BLaER1 treated with 17β-estradiol and CSF1 and Interleukin-3, amounts not matched to agents 10 nM and 100 nM (cell line): ENCODE measurements around the gene TRAPPC10.
A peak's percentile ranks its signal among the peaks of the same experiment; 100 is the strongest.

Source experiments
- H3K27ac ChIP-seq, 11 experiments: shearing (Covaris generic); formaldehyde crosslinking; 2 replicates each; pipeline ENCODE4 v1.8.1; 2022
- H3K27me3 ChIP-seq, 11 experiments: shearing (Covaris generic); formaldehyde crosslinking; 2 replicates each; pipeline ENCODE4 v1.8.1; 2022
- H3K36me3 ChIP-seq, 11 experiments: shearing (Covaris generic); formaldehyde crosslinking; 2 replicates each; pipeline ENCODE4 v1.8.1; 2022
- H3K4me1 ChIP-seq, 10 experiments: shearing (Covaris generic); formaldehyde crosslinking; 2 replicates each; pipeline ENCODE4 v1.8.1; 2022
- H3K4me2 ChIP-seq, 11 experiments: shearing (Covaris generic); formaldehyde crosslinking; 2 replicates each; pipeline ENCODE4 v1.8.1; 2022
- H3K4me3 ChIP-seq, 10 experiments: shearing (Covaris generic); formaldehyde crosslinking; 2 replicates each; pipeline ENCODE4 v1.8.1; 2022
- H3K9ac ChIP-seq, 11 experiments: shearing (Covaris generic); formaldehyde crosslinking; 2 replicates each; pipeline ENCODE4 v1.8.1; 2022
- H3K9me3 ChIP-seq, 11 experiments: shearing (Covaris generic); formaldehyde crosslinking; replicated peaks in 1 of 11; 2 replicates each; pipeline ENCODE4 v1.8.1; 2022
- H4K20me1 ChIP-seq, 11 experiments: shearing (Covaris generic); formaldehyde crosslinking; 2 replicates each; pipeline ENCODE4 v1.8.1; 2022
- Cebpa-rat ChIP-seq, 11 experiments: shearing (Covaris generic); IDR thresholded peaks; 2 replicates each; pipeline ENCODE4 v1.8.1; 2022

Gene TRAPPC10

GRCh38 chr21:44071359-44072104 lies 59.4 kb downstream of the TRAPPC10 start:
- Histone ChIP-seq H3K4me1 (peaks cover 0 to 3% (median 0%) of the 10 kb centered on the region in 10 experiments; a peak in 4 of 20 replicates), H3K27ac (no peak overlapping the region), H3K4me2 (no peak overlapping the region), H3K36me3 (peaks cover 90 to 100% (median 98%) of the 10 kb centered on the region in 11 experiments), H3K9me3 (no peaks in the 10 kb centered on the region), H3K27me3 (no peaks in the 10 kb centered on the region), H3K9ac (no peak overlapping the region), H4K20me1 (peaks cover 31 to 93% (median 79%) of the 10 kb centered on the region in 11 experiments; a peak in 20 of 22 replicates), H3K4me3 (no peak overlapping the region)
- TF ChIP-seq Cebpa-rat (IDR thresholded peaks at IDR 0.05): no peak

- no peak for TF ChIP-seq Cebpa-rat (IDR thresholded peaks at IDR 0.05)
- no peak overlapping the region for H3K4me2 ChIP-seq
- no peaks in the 10 kb centered on the region for H3K9me3 ChIP-seq
- H3K4me1 ChIP-seq: peaks cover 0 to under 1% (median 0%) of the 10 kb centered on the region in 10 experiments; a peak in 2 of 20 replicates
- no peak overlapping the region for H3K9ac ChIP-seq
- no peak overlapping the region for H3K27ac ChIP-seq
- no peak overlapping the region for H3K4me3 ChIP-seq
- H3K27me3 ChIP-seq: no peaks in the 10 kb centered on the region
- H3K36me3 ChIP-seq: peaks cover 90 to 100% (median 98%) of the 10 kb centered on the region in 11 experiments
- peaks cover 31 to 93% (median 74%) of the 10 kb centered on the region in 11 experiments; a peak in 20 of 22 replicates for H4K20me1 ChIP-seq
These were observed 60.0 kb downstream of the TRAPPC10 start for GRCh38 chr21:44072111-44072510.

GRCh38 chr21:44074315-44074958 lies 62.3 kb downstream of the TRAPPC10 start:
- no peak overlapping the region for H3K4me3 ChIP-seq
- peaks cover 31 to 86% (median 59%) of the 10 kb centered on the region in 11 experiments; a peak in 20 of 22 replicates for H4K20me1 ChIP-seq
- H3K27me3 ChIP-seq: no peaks in the 10 kb centered on the region
- H3K36me3 ChIP-seq: peaks cover 87 to 100% (median 97%) of the 10 kb centered on the region in 11 experiments
- H3K9me3 ChIP-seq: no peaks in the 10 kb centered on the region
- TF ChIP-seq Cebpa-rat (IDR thresholded peaks at IDR 0.05): no peak
- H3K4me1 ChIP-seq: peaks cover 0 to 15% (median 11%) of the 10 kb centered on the region in 10 experiments; a peak in 14 of 20 replicates
- no peak overlapping the region for H3K9ac ChIP-seq
- no peak overlapping the region for H3K4me2 ChIP-seq
- no peak overlapping the region for H3K27ac ChIP-seq

GRCh38 chr21:44076316-44076715 lies 64.2 kb downstream of the TRAPPC10 start:
- Histone ChIP-seq H3K9ac (no peak overlapping the region), H4K20me1 (peaks cover 18 to 68% (median 41%) of the 10 kb centered on the region in 11 experiments; a peak in 19 of 22 replicates), H3K27me3 (no peaks in the 10 kb centered on the region), H3K4me3 (no peak overlapping the region), H3K4me2 (no peak overlapping the region), H3K36me3 (peaks cover 87 to 100% (median 98%) of the 10 kb centered on the region in 11 experiments), H3K4me1 (peaks cover 0 to 15% (median 11%) of the 10 kb centered on the region in 10 experiments; a peak in 14 of 20 replicates), H3K27ac (no peak overlapping the region), H3K9me3 (no peaks in the 10 kb centered on the region)
- no peak for TF ChIP-seq Cebpa-rat (IDR thresholded peaks at IDR 0.05)

- Histone ChIP-seq H3K36me3 (peaks cover 89 to 100% (median 99%) of the 10 kb centered on the region in 11 experiments), H3K4me1 (peaks cover 0 to 22% (median 18%) of the 10 kb centered on the region in 10 experiments; a peak in 14 of 20 replicates), H3K27ac (0 out of 22 replicates have a peak overlapping the region, but pooled peaks of 1 of the 11 experiments have one; percentile 0)
These were observed 66.4 kb downstream of the TRAPPC10 start for GRCh38 chr21:44078411-44078981.

GRCh38 chr21:44079446-44079845 lies 67.3 kb downstream of the TRAPPC10 start:
- Histone ChIP-seq H3K27ac (no peak overlapping the region), H3K27me3 (no peaks in the 10 kb centered on the region), H4K20me1 (peaks cover 2 to 60% (median 17%) of the 10 kb centered on the region in 11 experiments; a peak in 15 of 22 replicates), H3K36me3 (peaks cover 91 to 100% (median 99%) of the 10 kb centered on the region in 11 experiments), H3K4me3 (no peak overlapping the region), H3K9ac (no peak overlapping the region), H3K9me3 (no peaks in the 10 kb centered on the region), H3K4me2 (no peak overlapping the region), H3K4me1 (peaks cover 0 to 29% (median 21%) of the 10 kb centered on the region in 10 experiments; a peak in 14 of 20 replicates)
- TF ChIP-seq Cebpa-rat (IDR thresholded peaks at IDR 0.05): no peak

More at GRCh38 chr21:44078411-44078981, 66.4 kb downstream of the TRAPPC10 start:
- Histone ChIP-seq H3K27me3 (no peaks in the 10 kb centered on the region), H3K4me2 (peak overlapping the region in 8 of 11 experiments; percentile 1 to 33 (median 15); a peak in 10 of 22 replicates), H3K9ac (no peak overlapping the region), H3K4me3 (no peak overlapping the region), H3K9me3 (no peaks in the 10 kb centered on the region), H4K20me1 (peaks cover 8 to 63% (median 20%) of the 10 kb centered on the region in 11 experiments; a peak in 15 of 22 replicates)
- TF ChIP-seq Cebpa-rat (IDR thresholded peaks at IDR 0.05): no peak

GRCh38 chr21:44079846-44080245 lies 67.7 kb downstream of the TRAPPC10 start:
- no peak overlapping the region for H3K9ac ChIP-seq
- TF ChIP-seq Cebpa-rat (IDR thresholded peaks at IDR 0.05): no peak
- H3K36me3 ChIP-seq: peaks cover 91 to 100% (median 99%) of the 10 kb centered on the region in 11 experiments
- H3K27me3 ChIP-seq: no peaks in the 10 kb centered on the region
- H4K20me1 ChIP-seq: peaks cover 0 to 60% (median 17%) of the 10 kb centered on the region in 11 experiments; a peak in 14 of 22 replicates
- H3K27ac ChIP-seq: no peak overlapping the region
- H3K9me3 ChIP-seq: no peaks in the 10 kb centered on the region
- H3K4me1 ChIP-seq: peaks cover 0 to 30% (median 21%) of the 10 kb centered on the region in 10 experiments; a peak in 14 of 20 replicates
- no peak overlapping the region for H3K4me2 ChIP-seq
- no peak overlapping the region for H3K4me3 ChIP-seq

- no peak overlapping the region for H3K4me3 ChIP-seq
- no peak overlapping the region; a peak in 1 of 22 replicates for H3K27ac ChIP-seq
- H3K4me2 ChIP-seq: peak overlapping the region in 4 of 11 experiments; percentile 12 to 43 (median 21); a peak in 4 of 22 replicates
- H3K4me1 ChIP-seq: peaks cover 9 to 53% (median 37%) of the 10 kb centered on the region in 10 experiments; a peak in 18 of 20 replicates
- peaks cover 16 to 68% (median 44%) of the 10 kb centered on the region in 11 experiments; a peak in 21 of 22 replicates for H4K20me1 ChIP-seq
- TF ChIP-seq Cebpa-rat (IDR thresholded peaks at IDR 0.05): no peak
- no peaks in the 10 kb centered on the region for H3K9me3 ChIP-seq
- H3K36me3 ChIP-seq: peaks cover 82 to 100% (median 98%) of the 10 kb centered on the region in 11 experiments
- no peaks in the 10 kb centered on the region for H3K27me3 ChIP-seq
- H3K9ac ChIP-seq: no peak overlapping the region; a peak in 2 of 22 replicates
These were observed 70.7 kb downstream of the TRAPPC10 start for GRCh38 chr21:44082648-44083440.
